DMS79 treated with DMSO at 0.1 percent for 48 hours (cell line): ENCODE data around the gene ZNF385B.
"Not testable (repeated sequence)": the region's sequence is repeated elsewhere in the genome, so short reads cannot be mapped to it uniquely, and the experiment has no call there.

Source experiments
- DNase-seq: peaks from one replicate; lab custom pipeline; 2025; lab: John Stamatoyannopoulos, UW

The ZNF385B gene

DNA sequence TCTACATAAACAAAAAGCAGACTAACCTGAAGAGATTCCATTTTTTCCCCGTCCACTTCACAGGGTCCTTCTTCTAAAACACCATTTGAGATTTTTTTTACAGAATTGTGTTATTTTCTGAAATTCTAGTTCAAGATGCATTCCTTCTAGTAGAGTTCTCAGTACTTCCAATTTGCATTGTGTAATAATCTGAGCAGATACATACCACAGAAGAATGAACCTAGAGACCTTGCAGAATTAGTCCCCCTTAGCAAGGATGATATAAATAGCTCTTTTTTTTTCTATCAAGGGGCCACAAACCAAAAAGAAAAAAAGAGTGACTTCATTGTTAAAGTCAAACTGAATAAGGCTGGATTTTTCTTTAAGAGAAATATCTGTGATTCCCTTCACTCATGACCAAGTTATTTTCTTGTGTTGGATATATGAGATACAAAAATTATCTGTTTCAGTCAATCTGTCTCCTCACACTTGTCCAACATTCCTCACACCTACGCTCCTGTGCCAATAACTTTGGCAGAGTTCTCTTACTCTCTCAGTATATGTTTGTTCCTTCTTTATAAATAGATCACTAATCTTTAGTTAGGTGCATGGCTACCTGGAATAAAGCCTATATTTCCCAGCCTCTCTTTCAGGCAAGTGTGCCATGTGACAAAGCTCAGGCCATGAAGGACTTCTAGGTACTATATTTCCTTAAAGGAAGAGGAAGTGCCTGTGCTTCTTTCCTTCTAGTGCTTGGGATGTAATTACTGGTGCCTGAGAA is 183.5 kb downstream of the ZNF385B start:
- DNase-seq: no peak

- DNase-seq: no peak
These were observed 184.2 kb downstream of the ZNF385B start for GRCh38 chr2:179677077-179677688.

- no peak for DNase-seq
These were observed 186.0 kb downstream of the ZNF385B start for GRCh38 chr2:179675435-179675834.

DNA sequence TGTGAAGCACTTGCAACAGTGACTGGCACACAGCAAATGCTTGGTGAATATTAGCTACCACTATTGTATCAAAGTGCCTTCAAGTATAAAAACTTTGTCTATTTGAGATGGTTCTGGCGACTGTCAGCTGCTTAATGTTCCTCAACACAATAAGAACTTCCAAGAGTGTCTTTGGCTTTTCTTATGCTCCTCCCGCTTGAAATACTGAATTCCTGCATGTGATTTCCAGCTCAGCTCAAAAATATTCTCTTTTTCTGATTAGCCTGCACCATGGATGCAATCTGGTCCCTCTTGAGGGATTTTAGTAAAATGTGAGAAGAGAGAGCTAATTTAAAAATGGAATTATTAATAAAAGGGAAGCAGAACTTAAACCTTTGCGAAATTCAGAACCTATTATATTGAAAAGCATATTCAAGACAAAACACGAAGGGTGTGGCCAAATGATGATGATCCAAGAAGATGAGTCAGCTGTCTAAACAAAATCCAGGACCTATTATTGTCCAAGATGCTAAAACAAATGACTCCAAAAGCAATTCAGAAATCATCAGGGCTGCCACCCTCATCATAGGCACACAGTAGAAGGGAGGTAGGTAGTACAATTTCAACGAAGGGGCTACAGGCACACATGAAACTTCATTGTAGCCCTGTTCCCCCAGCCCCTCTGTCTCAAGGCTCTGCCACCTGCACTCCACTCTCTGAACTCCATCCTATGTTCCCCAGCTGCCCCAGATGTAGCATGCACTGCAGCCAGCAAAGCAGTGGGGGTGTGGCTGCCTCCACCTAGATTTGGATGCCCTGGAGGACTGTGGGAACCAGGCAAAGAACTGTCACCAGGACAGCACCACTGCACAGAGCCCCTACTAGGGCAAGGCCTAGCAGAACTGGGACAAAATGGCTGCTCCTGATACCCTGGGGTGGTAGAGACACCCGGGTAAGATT is 190.1 kb downstream of the ZNF385B start:
- DNase-seq: no peak

DNA sequence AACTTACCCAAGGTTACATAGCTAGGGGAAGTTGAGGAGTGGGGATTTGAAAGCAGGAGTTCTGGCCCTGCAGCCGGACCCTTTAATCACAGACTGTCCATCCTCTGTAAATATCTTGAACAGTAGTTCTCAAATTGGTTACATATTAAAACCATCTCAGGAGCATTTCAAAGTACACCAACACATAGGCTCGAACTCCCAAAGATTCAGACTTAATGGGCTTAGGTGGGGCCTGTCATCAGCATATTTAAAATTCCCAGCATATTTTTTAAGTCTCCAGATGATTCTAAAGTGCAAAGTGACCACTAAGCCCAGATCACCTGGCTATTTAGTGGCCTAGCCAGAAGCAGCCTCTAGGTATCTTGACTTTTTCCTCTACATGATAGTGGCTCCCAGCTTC is 192.2 kb downstream of the ZNF385B start:
- DNase-seq: no peak

DNA sequence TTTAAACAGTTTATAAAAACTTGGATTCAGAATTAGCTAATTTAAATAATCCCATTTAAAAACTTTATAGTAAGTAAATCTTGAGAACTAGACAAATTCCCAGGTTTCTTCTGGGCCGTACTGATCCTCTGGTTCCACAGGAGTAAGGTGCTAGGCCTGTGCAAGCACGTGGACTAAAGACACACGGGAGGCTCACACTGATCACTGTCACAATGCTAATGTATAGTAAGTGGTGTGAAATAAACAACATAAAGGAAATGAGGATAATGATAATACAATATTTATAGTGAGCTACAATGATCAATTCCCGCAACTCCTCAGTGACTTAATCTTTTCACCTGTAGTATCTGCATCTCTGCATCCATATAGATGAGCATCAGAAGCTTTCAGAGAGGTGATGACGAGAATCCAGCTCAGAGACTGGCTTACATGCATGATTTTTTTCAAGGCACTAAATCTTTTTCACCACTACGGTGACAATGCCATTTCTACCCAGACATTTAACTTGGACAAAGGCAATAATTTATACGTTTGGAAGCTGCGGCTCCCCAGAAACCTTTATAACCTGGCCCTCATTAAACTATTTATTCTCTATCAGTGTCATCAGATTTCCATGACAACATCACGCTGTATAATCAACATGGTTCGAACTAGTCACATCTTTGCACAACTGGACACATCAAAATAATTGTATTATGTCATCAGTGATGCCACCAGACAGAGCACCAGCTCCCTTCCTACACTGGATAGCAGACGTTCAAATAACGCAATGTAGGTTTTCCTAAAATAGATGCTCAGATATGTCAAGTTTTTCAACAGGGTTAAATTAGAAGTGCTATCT is 196.2 kb downstream of the ZNF385B start:
- no peak for DNase-seq

DNA sequence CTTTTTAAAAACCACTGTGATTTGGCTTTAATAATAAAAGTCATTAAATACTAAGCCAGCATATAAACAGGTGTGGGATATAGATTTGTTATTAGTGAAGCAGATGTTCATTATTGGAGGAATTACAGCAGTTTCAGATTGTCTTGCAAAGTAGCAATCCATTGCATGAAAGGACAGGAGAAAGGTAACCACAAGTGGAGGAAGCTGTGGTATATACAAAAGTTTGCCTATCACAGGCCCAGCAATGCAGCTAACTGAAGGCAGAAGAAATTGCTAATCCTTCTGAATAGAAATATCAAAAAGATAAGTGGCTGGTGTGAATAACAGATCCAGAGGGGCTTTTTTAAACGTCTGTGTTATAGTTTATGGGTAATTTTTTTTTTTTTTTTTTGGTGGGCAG is 199.4 kb downstream of the ZNF385B start:
- DNase-seq: no peak

DNA sequence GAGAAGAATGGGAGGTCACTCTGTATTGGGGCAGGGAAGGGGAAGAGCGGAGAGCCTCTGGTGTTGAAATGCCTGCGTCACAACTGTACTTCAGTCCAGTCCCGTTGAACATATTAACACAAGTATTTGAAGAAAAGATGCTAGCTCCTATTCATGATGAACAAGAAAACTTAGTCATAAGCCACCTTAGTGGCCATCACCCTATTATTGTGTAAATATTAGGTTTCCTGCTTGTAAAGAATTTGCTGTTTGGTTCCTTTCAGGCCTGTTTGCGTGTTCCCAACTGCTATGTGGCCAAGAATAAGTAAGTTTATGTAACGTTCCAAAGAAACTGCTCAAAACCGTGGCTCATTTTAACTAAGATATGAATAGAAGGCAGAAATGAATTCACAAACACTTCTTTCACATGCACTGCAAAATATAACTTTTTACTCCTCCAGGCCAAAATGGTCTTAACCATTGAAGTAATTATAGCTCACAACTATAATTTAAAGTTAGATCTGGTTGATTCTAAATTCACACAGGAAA is 204.3 kb downstream of the ZNF385B start:
- no peak for DNase-seq

DNA sequence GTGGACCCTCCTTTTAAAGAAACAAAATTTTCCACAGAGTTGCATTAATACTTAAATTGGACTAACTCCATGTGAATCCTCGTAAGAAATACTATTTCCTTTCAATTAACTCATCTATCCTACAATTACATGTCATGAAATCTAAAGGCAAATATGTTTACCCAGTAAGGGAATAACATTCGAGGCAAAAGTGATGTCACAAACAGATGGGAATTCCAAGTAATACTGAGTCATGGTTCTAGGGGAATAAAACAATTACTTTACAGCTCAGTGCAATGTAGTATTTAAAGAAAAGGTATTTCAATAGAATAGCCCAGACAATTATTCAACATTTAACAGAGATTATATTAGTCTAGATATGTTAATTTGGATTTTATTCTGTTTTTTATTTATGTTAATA is 205.8 kb downstream of the ZNF385B start:
- DNase-seq: no peak

- DNase-seq: no peak
These were observed 206.6 kb downstream of the ZNF385B start for GRCh38 chr2:179654806-179655205.

- no peak for DNase-seq
These were observed 209.1 kb downstream of the ZNF385B start for GRCh38 chr2:179652296-179652695.

DNA sequence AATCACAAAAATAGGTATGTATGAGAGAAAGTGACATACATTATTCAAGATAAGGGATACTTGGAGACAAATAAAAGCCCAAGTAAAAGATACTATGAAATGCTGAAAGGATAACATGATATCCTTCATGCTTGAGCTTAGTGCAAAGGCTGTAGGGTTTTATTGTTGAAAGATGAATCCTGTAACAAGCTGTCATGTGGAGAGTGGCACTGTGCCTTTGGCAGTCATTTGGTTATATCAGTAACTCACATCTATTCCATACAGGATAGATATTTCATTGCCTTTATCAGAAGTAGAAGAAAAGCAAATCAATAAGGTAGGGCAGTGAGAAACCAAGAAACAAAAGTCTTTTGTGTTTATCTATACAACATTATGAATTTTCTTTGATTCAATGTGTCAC is 211.0 kb downstream of the ZNF385B start:
- DNase-seq: no peak

DNA sequence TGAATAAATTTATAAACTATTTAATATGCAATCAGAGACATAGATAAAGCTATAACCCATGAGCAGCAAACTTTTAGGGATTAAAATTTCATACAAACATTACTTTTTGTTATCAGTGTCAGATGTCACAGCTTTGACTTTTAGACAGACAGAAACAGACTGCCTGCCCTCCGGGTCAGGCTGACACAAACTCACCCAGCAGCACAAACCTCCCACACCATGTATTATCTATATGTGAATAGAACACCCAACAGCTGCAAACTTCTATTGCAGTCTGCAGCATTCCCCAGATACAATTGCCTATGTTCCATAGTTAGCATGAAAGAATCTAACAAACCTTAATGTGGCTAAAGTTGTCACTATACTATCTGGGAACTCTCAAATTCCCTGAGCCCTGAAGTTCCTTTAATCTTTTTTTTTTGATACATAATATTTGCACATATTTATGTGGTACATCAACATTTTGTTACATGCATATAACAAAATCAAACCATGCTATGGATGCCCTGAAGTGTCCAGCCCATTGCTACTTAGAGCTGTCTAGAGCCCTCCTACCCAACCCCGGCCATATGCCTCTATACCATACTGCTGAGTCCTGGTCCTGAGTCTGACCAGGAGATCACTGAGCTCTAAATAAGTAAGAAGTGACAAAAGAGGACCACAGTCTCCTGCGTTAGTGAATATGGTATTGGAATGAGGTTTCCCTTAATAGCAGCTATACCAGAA is 214.4 kb downstream of the ZNF385B start:
- no peak for DNase-seq

- DNase-seq: no peak
These were observed 215.1 kb downstream of the ZNF385B start for GRCh38 chr2:179646173-179646769.

DNA sequence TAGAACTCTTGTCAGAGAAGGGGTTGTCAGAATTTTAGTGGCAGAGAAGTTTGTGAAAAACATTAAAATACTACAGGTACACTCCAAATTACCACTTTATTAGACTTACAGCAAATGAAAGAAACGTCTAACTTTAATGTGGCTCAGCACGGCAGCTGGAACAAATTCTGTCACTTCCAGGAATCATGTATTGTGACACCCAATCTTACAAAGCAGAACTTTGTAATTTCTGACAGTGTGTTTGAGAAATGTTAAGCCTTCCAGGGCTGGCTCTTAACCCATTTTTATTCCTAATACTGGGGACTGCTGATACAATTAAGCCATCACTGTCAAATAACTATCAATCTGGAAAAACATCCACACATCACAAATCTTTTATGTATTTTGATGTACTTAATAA is 216.4 kb downstream of the ZNF385B start:
- DNase-seq: no peak

DNA sequence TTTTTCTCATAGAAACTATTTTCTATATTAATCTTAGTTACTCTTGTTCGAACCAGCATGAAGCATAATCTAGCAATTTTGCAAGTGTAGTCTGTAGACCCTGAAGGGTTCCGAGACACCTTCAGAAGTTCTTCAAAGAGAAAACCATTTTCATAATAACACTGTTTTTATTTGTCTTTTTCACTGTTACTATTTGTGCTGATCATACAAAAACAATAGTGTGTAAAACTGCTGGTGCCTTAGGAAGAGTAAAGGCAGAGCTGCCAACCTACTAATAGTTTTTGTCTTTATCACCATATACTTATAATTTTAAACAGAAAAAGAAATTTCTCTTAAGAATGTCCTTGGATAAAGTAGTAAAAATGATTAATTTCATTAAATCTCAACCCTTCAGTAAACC is 218.9 kb downstream of the ZNF385B start:
- no peak for DNase-seq

- no peak for DNase-seq
These were observed 224.4 kb downstream of the ZNF385B start for GRCh38 chr2:179636995-179637394.

- no peak for DNase-seq
These were observed 225.1 kb downstream of the ZNF385B start for GRCh38 chr2:179636100-179636980.

DNA sequence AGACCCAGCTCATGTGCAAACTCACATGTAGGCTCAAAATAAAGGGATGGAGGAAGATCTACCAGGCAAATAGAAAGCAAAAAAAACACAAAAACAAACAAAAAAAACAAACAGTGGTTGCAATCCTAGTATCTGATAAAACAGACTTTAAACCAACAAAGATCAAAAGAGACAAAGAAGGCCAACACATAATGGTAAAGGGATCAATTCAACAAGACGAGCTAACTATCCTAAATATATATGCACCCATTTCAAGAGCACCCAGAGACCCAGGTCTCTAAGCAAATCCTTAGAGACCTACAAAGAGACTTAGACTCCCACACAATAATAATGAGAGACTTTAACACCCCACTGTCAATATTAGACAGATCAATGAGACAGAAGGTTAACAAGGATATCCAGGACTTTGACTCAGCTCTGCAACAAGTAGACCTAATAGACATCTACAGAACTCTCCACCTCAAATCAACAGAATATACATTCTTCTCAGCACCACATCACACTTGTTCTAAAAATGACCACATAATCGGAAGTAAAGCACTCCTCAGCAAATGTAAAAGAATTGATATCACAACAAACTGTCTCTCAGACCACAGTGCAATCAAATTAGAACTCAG is 229.5 kb downstream of the ZNF385B start:
- not testable (repeated sequence) for DNase-seq
